Loucy (cell line): Measurements from ENCODE around the gene APOF.
"Not testable (repeated sequence)": the region's sequence is repeated elsewhere in the genome, so short reads cannot be mapped to it uniquely, and the experiment has no call there.

Experiments used
- CTCF ChIP-seq: fragments of 200-600 bp; sonication (generic); conservative IDR thresholded peaks from 2 replicates; pipeline ENCODE4 v1.5.1; 2014; ENCODE audit warnings: mild to moderate bottlenecking, antibody characterized with exemption, low read length
- EZH2phosphoT487 ChIP-seq: fragments of 200-600 bp; IDR thresholded peaks from 2 replicates; pipeline ENCODE4 v1.6.1; 2018; ENCODE audit warnings: antibody characterized with exemption, mild to moderate bottlenecking, moderate library complexity, borderline replicate concordance

GRCh38 chr12:56347255-56347654, 15.4 kb downstream of the APOF start:
- not testable (repeated sequence) for TF ChIP-seq CTCF, EZH2phosphoT487
